ENCODE measurements around the gene TSHZ2. TPM values are rescaled to one million over a fixed set of nuclear protein-coding genes. Genes with fewer than 3 reads are reported as not detected.

The TSHZ2 gene
- total and polyA plus RNA-seq, 2 donors: 6.5 to 35.0 TPM

GRCh38 chr20:53191957-53192356, 219.8 kb downstream of the TSHZ2 start:
- WGBS: 98% methylated on average over 2 of the region's 2 CpGs
- Histone ChIP-seq H3K36me3 (ENCODE audit: insufficient read depth) (no peaks in the 10 kb centered on the region), H3K4me3 (ENCODE audit: low read depth, low read length) (no peak overlapping the region), H3K27ac (ENCODE audit: low read depth) (no peak overlapping the region), H3K4me1 (ENCODE audit: insufficient read depth) (peaks cover 3% of the 10 kb centered on the region)
- DNase-seq (ENCODE audit: extremely low spot score): no peak

DNA sequence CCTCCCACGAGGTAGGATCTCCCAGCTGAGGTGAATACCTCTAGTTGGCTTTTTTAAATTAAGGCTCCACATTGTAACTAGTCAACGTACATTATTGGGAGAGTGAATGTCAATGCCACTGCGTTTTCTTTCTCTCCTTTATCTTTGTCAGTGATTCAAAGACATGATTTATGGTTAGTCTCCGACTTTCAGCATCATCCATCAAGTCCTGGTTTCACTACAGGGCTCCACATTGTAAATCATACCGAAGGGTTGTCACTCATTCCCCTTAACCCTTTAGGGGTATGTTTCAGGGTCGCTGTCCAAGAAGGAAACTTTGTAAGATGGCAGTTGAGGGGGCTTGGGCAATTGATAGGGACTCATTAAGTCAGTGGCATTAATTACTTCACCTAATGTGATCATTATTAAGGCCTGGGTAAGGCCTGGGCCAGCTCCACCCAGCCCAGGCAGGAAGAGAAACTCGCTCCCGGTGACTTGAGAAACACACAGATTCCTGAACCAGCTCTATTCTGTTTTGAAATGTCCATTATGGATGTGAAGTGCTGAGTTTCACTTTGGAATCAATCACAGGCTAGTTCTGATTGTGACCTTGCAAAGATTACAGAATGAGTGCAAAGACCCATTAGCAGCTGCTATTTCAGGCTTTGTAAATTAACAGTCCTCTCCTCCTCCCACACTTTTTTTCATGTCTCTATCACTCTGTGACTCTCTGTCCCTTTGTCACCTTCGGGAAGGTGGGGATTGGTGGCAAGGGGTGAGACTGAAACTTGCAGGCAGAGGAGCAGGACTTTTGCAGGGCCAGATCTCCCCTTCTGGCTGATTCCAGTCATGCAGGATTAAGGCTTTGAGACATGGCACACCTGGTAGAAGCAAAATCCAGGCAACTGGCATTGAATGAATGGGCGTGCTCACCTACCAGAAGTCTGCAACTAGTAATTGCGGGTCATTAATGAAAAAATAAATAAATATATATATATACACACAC, 222.4 kb downstream of the TSHZ2 start:
- H3K27ac ChIP-seq (ENCODE audit: low read depth): no peak overlapping the region
- peaks cover 3% of the 10 kb centered on the region for H3K4me1 ChIP-seq (ENCODE audit: insufficient read depth)
- no peak for DNase-seq (ENCODE audit: extremely low spot score)
- no peaks in the 10 kb centered on the region for H3K36me3 ChIP-seq (ENCODE audit: insufficient read depth)
- 80% methylated on average over 11 of the region's 11 CpGs for WGBS
- no peak overlapping the region for H3K4me3 ChIP-seq (ENCODE audit: low read depth, low read length)

DNA sequence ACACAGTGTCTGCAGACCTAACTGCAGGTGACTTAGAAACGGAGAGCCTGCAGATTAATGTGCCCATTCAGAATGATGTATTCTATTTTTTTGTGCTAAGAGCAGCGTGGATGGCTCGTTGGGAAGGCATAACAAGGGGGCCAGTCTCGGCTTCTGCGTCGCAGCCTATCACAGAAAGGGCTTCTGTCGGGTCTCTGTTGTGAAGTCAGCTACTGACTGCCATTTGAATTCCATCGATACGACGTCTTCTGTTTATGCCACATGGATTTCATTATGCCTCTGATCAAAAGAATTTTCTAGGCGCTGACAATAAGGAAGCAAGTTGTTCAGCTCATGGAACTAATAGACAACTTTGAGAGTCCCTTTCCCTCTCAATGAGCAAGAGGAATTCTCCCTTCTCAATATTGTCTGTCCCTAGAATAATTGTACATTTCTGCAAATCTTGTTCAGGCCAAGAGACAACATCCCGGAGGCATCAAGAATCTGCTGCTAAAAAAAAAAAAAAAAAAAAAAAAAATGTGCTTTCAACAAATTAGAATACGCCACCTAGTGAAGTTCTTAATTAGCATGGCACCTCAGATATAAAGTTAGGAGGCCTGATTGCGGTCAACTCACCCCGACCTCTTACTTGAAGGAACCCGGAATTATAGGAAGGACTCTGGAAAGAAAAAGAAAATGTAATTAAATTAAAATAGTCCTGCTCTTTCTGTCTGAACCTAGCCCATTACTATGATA, 223.9 kb downstream of the TSHZ2 start:
- Histone ChIP-seq H3K4me1 (ENCODE audit: insufficient read depth) (peaks cover 3% of the 10 kb centered on the region), H3K4me3 (ENCODE audit: low read depth, low read length) (no peak overlapping the region), H3K27ac (ENCODE audit: low read depth) (no peak overlapping the region), H3K36me3 (ENCODE audit: insufficient read depth) (no peaks in the 10 kb centered on the region)
- WGBS: 59% methylated on average over 16 of the region's 16 CpGs
- DNase-seq (ENCODE audit: extremely low spot score): no peak

GRCh38 chr20:53201588-53201987, 229.4 kb downstream of the TSHZ2 start:
- DNase-seq (ENCODE audit: extremely low spot score): no peak
- Histone ChIP-seq H3K27ac (ENCODE audit: low read depth) (no peak overlapping the region), H3K4me3 (ENCODE audit: low read depth, low read length) (no peak overlapping the region), H3K36me3 (ENCODE audit: insufficient read depth) (no peaks in the 10 kb centered on the region), H3K4me1 (ENCODE audit: insufficient read depth) (no peaks in the 10 kb centered on the region)
- WGBS: 95% methylated on average over 6 of the region's 6 CpGs

- no peak for DNase-seq (ENCODE audit: extremely low spot score)
- Histone ChIP-seq H3K4me1 (ENCODE audit: insufficient read depth) (no peaks in the 10 kb centered on the region), H3K4me3 (ENCODE audit: low read depth, low read length) (no peak overlapping the region), H3K36me3 (ENCODE audit: insufficient read depth) (no peaks in the 10 kb centered on the region), H3K27ac (ENCODE audit: low read depth) (no peak overlapping the region)
- 73% methylated on average over 3 of the region's 3 CpGs for WGBS
Measured at GRCh38 chr20:53202777-53203176, 230.6 kb downstream of the TSHZ2 start.

DNA sequence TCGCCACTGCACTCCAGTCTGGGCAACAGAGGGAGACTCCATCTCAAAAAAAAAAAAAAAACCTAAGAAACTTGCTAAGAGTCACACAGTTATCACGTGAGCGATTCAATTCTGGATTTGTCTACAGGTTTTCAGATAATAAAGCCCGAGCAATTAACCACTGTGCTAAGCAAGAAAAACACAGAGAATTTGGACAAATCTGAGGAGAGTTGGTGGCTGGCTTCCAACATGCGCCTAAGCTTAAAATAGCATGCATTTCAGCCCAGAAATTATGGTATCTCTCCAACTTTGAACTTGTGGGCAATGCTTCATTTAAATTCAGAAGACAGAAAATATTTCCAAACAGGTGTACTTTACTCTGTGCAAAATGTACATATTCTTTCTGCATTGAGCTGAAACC, 232.9 kb downstream of the TSHZ2 start:
- peaks cover 1% of the 10 kb centered on the region for H3K4me1 ChIP-seq (ENCODE audit: insufficient read depth)
- H3K27ac ChIP-seq (ENCODE audit: low read depth): no peak overlapping the region
- WGBS: 75% methylated on average over 5 of the region's 5 CpGs
- H3K36me3 ChIP-seq (ENCODE audit: insufficient read depth): no peaks in the 10 kb centered on the region
- DNase-seq (ENCODE audit: extremely low spot score): no peak
- no peak overlapping the region for H3K4me3 ChIP-seq (ENCODE audit: low read depth, low read length)

DNA sequence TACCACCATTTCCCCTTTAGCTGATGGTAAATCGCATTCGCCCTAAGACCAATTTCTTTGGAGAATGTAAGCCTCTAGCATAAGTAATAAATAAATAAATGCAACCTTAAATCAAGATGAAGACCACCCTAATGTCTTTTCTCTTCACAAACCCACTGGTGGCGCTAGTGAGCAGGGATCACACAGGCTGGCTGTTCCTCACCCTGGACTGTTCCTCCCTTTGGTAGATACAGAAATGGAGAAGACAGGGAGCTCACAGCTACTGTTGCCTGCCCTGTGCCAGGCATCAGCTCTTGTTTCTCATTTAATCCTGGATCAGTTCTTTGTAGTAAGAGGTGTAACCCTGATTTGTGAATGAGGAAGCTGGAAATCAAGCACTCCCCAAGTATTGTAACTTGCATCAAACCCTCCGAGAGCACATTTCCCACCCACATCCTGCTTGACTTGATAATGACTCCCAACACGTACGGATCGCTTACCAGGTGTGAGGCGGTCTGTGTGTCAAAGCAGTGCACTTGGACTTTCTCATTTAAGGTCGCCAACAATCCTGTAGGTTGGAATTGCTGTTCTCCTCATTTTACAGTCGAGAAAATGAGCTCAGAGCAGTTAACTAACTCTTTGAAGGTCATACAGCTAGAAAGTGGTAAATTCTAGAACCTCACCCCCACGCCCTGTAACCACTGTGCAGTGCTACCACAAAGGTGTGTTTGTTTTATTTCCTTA, 236.1 kb downstream of the TSHZ2 start:
- 84% methylated on average over 11 of the region's 11 CpGs for WGBS
- Histone ChIP-seq H3K36me3 (ENCODE audit: insufficient read depth) (no peaks in the 10 kb centered on the region), H3K4me1 (ENCODE audit: insufficient read depth) (peaks cover 1% of the 10 kb centered on the region), H3K27ac (ENCODE audit: low read depth) (no peak overlapping the region), H3K4me3 (ENCODE audit: low read depth, low read length) (no peak overlapping the region)
- DNase-seq (ENCODE audit: extremely low spot score): no peak

DNA sequence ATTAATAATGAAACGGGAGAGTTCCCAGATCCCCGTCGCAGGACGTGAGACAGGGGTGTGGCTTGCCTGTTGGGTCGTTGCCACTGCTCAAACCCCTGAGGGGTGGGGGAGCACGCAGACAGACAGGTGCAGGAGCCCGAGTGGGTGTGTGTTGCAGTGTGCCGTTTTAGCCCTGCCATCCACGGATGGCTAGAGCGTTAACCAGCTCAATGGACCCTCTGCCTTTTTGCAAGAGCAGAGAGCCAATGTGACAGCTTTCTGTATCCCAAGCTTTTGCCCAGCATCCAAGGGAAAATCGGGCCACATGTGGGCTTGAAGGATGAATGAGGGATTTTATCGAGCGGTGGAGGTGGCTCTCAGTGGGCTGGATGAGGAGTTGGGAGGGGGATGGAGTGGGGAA, 237.9 kb downstream of the TSHZ2 start:
- WGBS: 91% methylated on average over 13 of the region's 13 CpGs
- Histone ChIP-seq H3K4me3 (ENCODE audit: low read depth, low read length) (no peak overlapping the region), H3K27ac (ENCODE audit: low read depth) (no peak overlapping the region), H3K4me1 (ENCODE audit: insufficient read depth) (peaks cover 1% of the 10 kb centered on the region), H3K36me3 (ENCODE audit: insufficient read depth) (no peaks in the 10 kb centered on the region)
- no peak for DNase-seq (ENCODE audit: extremely low spot score)

- H3K36me3 ChIP-seq (ENCODE audit: insufficient read depth): no peaks in the 10 kb centered on the region
- DNase-seq (ENCODE audit: extremely low spot score): no peak
- no peak overlapping the region for H3K27ac ChIP-seq (ENCODE audit: low read depth)
- H3K4me1 ChIP-seq (ENCODE audit: insufficient read depth): peaks cover 1% of the 10 kb centered on the region
- WGBS: 73% methylated on average over 3 of the region's 3 CpGs
- H3K4me3 ChIP-seq (ENCODE audit: low read depth, low read length): no peak overlapping the region
Measured at GRCh38 chr20:53210931-53211330, 238.8 kb downstream of the TSHZ2 start.

DNA sequence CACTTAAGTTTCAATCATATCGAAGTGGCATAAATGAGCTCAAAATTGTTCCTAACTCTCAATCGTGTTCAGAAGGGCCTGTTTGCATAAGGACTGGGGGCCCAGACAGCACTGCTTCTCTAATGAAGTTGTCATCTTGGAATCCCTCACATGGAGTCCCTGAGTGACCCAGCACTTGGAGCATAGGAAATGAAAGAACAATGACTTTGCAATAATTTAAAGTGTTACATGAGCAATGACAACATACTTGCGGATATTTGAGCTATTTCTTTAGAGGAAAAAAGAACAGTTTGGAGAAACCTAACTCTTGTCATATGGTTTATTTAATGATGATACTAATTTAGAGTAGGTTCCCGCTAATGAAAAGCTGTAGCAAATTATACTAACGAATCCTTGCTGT, 239.9 kb downstream of the TSHZ2 start:
- no peak for DNase-seq (ENCODE audit: extremely low spot score)
- Histone ChIP-seq H3K27ac (ENCODE audit: low read depth) (no peak overlapping the region), H3K4me3 (ENCODE audit: low read depth, low read length) (no peak overlapping the region), H3K36me3 (ENCODE audit: insufficient read depth) (no peaks in the 10 kb centered on the region), H3K4me1 (ENCODE audit: insufficient read depth) (peaks cover 1% of the 10 kb centered on the region)
- 91% methylated on average over 5 of the region's 5 CpGs for WGBS

DNA sequence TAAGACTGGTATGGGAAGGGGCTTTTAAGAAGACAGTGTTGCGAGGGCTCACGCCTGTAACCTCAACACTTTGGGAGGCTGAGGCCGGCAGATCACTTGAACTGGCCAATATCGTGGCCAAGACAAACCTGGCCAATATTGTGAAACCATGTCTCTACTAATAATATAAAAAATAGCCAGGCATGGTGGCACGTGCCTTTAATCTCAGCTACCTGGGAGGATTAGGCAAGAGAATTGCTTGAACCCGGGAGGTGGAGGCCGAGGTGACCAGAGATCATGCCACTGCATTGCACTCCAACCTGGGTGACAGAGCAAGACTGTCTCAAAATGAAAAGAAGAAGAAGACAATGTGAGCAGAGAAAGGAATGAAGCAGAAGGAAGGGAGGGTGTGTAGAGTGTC, 242.2 kb downstream of the TSHZ2 start:
- 93% methylated on average over 7 of the region's 7 CpGs for WGBS
- H3K27ac ChIP-seq (ENCODE audit: low read depth): no peak overlapping the region
- no peaks in the 10 kb centered on the region for H3K4me1 ChIP-seq (ENCODE audit: insufficient read depth)
- H3K36me3 ChIP-seq (ENCODE audit: insufficient read depth): no peaks in the 10 kb centered on the region
- DNase-seq (ENCODE audit: extremely low spot score): no peak
- H3K4me3 ChIP-seq (ENCODE audit: low read depth, low read length): no peak overlapping the region

DNA sequence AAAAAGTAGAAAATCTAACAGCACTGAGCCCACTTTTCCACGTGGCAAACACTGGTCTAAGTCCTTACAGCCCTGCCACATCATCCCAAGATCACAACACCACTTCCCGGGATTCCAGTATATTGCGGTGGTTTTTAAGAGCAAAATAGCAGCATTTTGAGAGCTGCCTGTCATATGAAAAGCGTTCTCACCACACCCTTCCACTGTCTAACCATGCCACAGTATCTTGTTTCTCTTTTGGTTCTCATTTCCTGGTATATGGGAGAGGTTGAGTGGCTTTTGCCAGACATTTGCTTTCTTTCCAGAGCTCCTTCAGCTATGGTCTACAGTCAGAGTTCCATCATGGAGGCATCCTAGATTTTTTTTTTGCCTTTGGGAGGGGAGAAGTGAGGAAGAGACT, 243.0 kb downstream of the TSHZ2 start:
- DNase-seq (ENCODE audit: extremely low spot score): no peak
- Histone ChIP-seq H3K4me3 (ENCODE audit: low read depth, low read length) (no peak overlapping the region), H3K4me1 (ENCODE audit: insufficient read depth) (no peaks in the 10 kb centered on the region), H3K27ac (ENCODE audit: low read depth) (no peak overlapping the region), H3K36me3 (ENCODE audit: insufficient read depth) (no peaks in the 10 kb centered on the region)
- 78% methylated on average over 4 of the region's 4 CpGs for WGBS

GRCh38 chr20:53216478-53216855, 244.3 kb downstream of the TSHZ2 start:
- no peak for DNase-seq (ENCODE audit: extremely low spot score)
- H3K36me3 ChIP-seq (ENCODE audit: insufficient read depth): no peaks in the 10 kb centered on the region
- no peak overlapping the region for H3K4me3 ChIP-seq (ENCODE audit: low read depth, low read length)
- H3K27ac ChIP-seq (ENCODE audit: low read depth): no peak overlapping the region
- 97% methylated on average over 2 of the region's 2 CpGs for WGBS
- H3K4me1 ChIP-seq (ENCODE audit: insufficient read depth): no peaks in the 10 kb centered on the region
